ENCODE measurements around the gene MLLT6.

Gene MLLT6

GRCh38 chr17:38735161-38735997 is 30.3 kb downstream of the MLLT6 start:
- Mint-ChIP-seq H3K4me1 (peaks cover 23% of the 10 kb centered on the region), H3K36me3 (ENCODE audit: low read depth) (peaks cover 45% of the 10 kb centered on the region), H3K4me3 (no peak overlapping the region), H3K9me3 (no peaks in the 10 kb centered on the region), H3K27me3 (ENCODE audit: low read depth, poor library complexity) (no peaks in the 10 kb centered on the region), H3K27ac (peak overlapping the region; percentile 41)
- DNase-seq: peak; percentile 88
- peak; percentile 88 for TF ChIP-seq CTCF (IDR thresholded peaks at IDR 0.05)

GRCh38 chr17:38738007-38738662 is 33.1 kb downstream of the MLLT6 start:
- Mint-ChIP-seq H3K27ac (peak overlapping the region; percentile 90), H3K27me3 (ENCODE audit: low read depth, poor library complexity) (no peaks in the 10 kb centered on the region), H3K9me3 (no peaks in the 10 kb centered on the region), H3K4me1 (peaks cover 41% of the 10 kb centered on the region), H3K36me3 (ENCODE audit: low read depth) (peaks cover 43% of the 10 kb centered on the region), H3K4me3 (no peak overlapping the region)
- DNase-seq: no peak
- no peak for TF ChIP-seq CTCF (IDR thresholded peaks at IDR 0.05)

- H3K9me3 Mint-ChIP-seq: no peaks in the 10 kb centered on the region
- DNase-seq: no peak
- H3K4me3 Mint-ChIP-seq: no peak overlapping the region
- H3K4me1 Mint-ChIP-seq: peaks cover 47% of the 10 kb centered on the region
- H3K27me3 Mint-ChIP-seq (ENCODE audit: low read depth, poor library complexity): no peaks in the 10 kb centered on the region
- H3K36me3 Mint-ChIP-seq (ENCODE audit: low read depth): peaks cover 41% of the 10 kb centered on the region
- TF ChIP-seq CTCF (IDR thresholded peaks at IDR 0.05): no peak
- no peak overlapping the region for H3K27ac Mint-ChIP-seq
Measured at GRCh38 chr17:38738686-38739085, 33.6 kb downstream of the MLLT6 start.

GRCh38 chr17:38739305-38739704 is 34.2 kb downstream of the MLLT6 start:
- DNase-seq: no peak
- TF ChIP-seq CTCF (IDR thresholded peaks at IDR 0.05): no peak
- Mint-ChIP-seq H3K27ac (no peak overlapping the region), H3K36me3 (ENCODE audit: low read depth) (peaks cover 38% of the 10 kb centered on the region), H3K4me3 (no peak overlapping the region), H3K27me3 (ENCODE audit: low read depth, poor library complexity) (no peaks in the 10 kb centered on the region), H3K9me3 (no peaks in the 10 kb centered on the region), H3K4me1 (peaks cover 52% of the 10 kb centered on the region)

- Mint-ChIP-seq H3K27me3 (ENCODE audit: low read depth, poor library complexity) (no peaks in the 10 kb centered on the region), H3K4me1 (peaks cover 51% of the 10 kb centered on the region), H3K27ac (no peak overlapping the region), H3K4me3 (no peak overlapping the region), H3K9me3 (no peaks in the 10 kb centered on the region), H3K36me3 (ENCODE audit: low read depth) (peaks cover 38% of the 10 kb centered on the region)
- TF ChIP-seq CTCF (IDR thresholded peaks at IDR 0.05): no peak
- DNase-seq: no peak
Measured at GRCh38 chr17:38740044-38740443, 35.0 kb downstream of the MLLT6 start.
